22Rv1 (cell line): ENCODE measurements around the gene CDK1.
"Not testable (repeated sequence)": the region's sequence is repeated elsewhere in the genome, so short reads cannot be mapped to it uniquely, and the experiment has no call there.

Experiments
- H3K27ac ChIP-seq: fragments of 450-650 bp; 2 replicates; pipeline ENCODE4 v1.5.1; 2017
- ZFX ChIP-seq: fragments of 450-650 bp; IDR thresholded peaks from 2 replicates; pipeline ENCODE4 v1.6.1; 2017; ENCODE audit warnings: antibody characterized with exemption, borderline replicate concordance
- TF ChIP-seq, protein P1 (sequence below): fragments of 450-650 bp; IDR thresholded peaks from 2 replicates; pipeline ENCODE4 v1.5.1; 2017; ENCODE audit warnings: mild to moderate bottlenecking

The CDK1 gene

GRCh38 chr10:60835049-60835448 lies 56.8 kb downstream of the CDK1 start:
- H3K27ac ChIP-seq = no peak overlapping the region
- TF ChIP-seq ZFX = no peak
- TF ChIP-seq, protein P1, sequence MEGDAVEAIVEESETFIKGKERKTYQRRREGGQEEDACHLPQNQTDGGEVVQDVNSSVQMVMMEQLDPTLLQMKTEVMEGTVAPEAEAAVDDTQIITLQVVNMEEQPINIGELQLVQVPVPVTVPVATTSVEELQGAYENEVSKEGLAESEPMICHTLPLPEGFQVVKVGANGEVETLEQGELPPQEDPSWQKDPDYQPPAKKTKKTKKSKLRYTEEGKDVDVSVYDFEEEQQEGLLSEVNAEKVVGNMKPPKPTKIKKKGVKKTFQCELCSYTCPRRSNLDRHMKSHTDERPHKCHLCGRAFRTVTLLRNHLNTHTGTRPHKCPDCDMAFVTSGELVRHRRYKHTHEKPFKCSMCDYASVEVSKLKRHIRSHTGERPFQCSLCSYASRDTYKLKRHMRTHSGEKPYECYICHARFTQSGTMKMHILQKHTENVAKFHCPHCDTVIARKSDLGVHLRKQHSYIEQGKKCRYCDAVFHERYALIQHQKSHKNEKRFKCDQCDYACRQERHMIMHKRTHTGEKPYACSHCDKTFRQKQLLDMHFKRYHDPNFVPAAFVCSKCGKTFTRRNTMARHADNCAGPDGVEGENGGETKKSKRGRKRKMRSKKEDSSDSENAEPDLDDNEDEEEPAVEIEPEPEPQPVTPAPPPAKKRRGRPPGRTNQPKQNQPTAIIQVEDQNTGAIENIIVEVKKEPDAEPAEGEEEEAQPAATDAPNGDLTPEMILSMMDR = no peak

DNA sequence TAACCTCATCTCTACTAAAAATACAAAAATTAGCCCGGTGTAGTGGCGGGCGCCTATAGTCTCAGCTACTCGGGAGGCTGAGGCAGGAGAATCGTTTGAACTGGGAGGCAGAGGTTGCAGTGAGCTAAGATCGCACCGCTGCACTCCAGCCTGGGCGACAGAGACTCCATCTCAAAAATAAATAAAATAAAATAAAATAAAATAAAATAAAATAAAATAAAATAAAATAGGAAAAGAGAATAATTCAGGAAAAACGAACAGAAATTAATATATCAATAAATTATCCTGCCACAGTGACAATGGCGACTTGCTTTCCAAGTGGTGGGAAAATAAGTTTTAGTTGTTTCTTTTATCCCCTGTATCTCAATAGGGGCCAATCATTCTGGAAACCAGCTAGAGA lies 62.9 kb downstream of the CDK1 start:
- H3K27ac ChIP-seq = not testable (repeated sequence)

DNA sequence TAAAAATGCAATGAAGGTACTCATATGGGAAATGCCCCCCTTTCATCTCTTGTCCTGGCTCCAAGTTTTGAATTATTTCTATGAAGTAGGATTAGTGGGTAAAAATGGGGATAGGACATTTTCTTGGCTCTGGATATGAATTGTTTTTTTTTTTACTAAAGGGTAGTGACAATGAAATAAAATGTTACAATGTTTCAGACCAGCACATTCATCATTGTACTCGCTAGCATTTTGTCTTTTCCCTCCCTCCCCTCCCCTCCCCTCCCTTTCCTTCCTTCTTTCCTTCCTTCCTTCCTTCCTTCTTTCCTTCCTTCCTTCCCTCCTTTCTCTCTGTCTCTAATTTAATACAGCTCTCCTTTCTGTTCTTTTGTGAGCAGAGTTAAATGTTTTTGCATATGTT lies 64.4 kb downstream of the CDK1 start:
- H3K27ac ChIP-seq = no peak overlapping the region
- TF ChIP-seq ZFX = no peak
- TF ChIP-seq, protein P1 = no peak
